ENCODE data around the gene ANKMY1. TPM values are rescaled to one million over a fixed set of nuclear protein-coding genes. Genes with fewer than 3 reads are reported as not detected.

The ANKMY1 gene, protein sequence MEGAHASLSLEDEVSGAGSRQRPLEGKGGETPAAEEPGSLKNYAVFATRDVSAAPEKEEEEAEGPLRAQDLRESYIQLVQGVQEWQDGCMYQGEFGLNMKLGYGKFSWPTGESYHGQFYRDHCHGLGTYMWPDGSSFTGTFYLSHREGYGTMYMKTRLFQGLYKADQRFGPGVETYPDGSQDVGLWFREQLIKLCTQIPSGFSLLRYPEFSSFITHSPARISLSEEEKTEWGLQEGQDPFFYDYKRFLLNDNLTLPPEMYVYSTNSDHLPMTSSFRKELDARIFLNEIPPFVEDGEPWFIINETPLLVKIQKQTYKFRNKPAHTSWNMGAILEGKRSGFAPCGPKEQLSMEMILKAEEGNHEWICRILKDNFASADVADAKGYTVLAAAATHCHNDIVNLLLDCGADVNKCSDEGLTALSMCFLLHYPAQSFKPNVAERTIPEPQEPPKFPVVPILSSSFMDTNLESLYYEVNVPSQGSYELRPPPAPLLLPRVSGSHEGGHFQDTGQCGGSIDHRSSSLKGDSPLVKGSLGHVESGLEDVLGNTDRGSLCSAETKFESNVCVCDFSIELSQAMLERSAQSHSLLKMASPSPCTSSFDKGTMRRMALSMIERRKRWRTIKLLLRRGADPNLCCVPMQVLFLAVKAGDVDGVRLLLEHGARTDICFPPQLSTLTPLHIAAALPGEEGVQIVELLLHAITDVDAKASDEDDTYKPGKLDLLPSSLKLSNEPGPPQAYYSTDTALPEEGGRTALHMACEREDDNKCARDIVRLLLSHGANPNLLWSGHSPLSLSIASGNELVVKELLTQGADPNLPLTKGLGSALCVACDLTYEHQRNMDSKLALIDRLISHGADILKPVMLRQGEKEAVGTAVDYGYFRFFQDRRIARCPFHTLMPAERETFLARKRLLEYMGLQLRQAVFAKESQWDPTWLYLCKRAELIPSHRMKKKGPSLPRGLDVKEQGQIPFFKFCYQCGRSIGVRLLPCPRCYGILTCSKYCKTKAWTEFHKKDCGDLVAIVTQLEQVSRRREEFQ
- total RNA-seq = 10 to 100 TPM; 12.3 to 18.1 TPM

DNA sequence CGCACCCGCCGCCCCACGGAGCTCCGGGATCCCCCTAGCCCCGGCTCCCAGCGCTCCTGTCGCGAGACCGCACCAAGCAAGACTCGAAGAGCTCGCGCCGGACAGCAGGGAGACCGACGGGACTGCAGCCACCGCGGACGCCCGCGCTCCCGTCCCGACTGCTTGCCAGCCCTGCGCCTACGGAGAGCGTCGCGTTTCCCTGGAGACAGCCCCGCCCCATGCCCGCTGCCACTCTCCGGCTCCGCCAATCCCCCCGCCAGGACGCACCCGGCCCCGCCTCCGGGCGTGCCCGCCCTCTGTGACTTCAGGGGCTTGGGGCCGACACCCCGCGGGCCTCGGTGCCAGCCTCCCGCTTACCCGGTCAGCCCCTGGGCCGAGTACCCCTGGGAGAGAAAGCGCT lies at the start of gene ANKMY1:
ANKMY1 (minus strand) TSS at position 181 of the 400 bp plus-strand sequence. CDS start 653 bp downstream, outside the sequence.
- TF ChIP-seq, protein P1, sequence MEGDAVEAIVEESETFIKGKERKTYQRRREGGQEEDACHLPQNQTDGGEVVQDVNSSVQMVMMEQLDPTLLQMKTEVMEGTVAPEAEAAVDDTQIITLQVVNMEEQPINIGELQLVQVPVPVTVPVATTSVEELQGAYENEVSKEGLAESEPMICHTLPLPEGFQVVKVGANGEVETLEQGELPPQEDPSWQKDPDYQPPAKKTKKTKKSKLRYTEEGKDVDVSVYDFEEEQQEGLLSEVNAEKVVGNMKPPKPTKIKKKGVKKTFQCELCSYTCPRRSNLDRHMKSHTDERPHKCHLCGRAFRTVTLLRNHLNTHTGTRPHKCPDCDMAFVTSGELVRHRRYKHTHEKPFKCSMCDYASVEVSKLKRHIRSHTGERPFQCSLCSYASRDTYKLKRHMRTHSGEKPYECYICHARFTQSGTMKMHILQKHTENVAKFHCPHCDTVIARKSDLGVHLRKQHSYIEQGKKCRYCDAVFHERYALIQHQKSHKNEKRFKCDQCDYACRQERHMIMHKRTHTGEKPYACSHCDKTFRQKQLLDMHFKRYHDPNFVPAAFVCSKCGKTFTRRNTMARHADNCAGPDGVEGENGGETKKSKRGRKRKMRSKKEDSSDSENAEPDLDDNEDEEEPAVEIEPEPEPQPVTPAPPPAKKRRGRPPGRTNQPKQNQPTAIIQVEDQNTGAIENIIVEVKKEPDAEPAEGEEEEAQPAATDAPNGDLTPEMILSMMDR (IDR thresholded peaks at IDR 0.05) = no peak
- Histone ChIP-seq H3K9ac (ENCODE audit: low read depth in 2 of 2, low read length in 2 of 2) (peak within 1 kb of the TSS in 1 of 2 donors; percentile 24), H3K27ac (no peak within 1 kb of the TSS), H3K27me3 (no peaks in the 10 kb centered on the region), H3K9me3 (no peaks in the 10 kb centered on the region), H3K36me3 (no peaks in the 10 kb centered on the region), H3K4me3 (peak within 1 kb of the TSS; percentile 46), H3K4me1 (peaks cover 28% of the 10 kb centered on the region)
- peak; percentile 83 for DNase-seq
- intact Hi-C loops (cut with DNase I) = no loop called here

DNA sequence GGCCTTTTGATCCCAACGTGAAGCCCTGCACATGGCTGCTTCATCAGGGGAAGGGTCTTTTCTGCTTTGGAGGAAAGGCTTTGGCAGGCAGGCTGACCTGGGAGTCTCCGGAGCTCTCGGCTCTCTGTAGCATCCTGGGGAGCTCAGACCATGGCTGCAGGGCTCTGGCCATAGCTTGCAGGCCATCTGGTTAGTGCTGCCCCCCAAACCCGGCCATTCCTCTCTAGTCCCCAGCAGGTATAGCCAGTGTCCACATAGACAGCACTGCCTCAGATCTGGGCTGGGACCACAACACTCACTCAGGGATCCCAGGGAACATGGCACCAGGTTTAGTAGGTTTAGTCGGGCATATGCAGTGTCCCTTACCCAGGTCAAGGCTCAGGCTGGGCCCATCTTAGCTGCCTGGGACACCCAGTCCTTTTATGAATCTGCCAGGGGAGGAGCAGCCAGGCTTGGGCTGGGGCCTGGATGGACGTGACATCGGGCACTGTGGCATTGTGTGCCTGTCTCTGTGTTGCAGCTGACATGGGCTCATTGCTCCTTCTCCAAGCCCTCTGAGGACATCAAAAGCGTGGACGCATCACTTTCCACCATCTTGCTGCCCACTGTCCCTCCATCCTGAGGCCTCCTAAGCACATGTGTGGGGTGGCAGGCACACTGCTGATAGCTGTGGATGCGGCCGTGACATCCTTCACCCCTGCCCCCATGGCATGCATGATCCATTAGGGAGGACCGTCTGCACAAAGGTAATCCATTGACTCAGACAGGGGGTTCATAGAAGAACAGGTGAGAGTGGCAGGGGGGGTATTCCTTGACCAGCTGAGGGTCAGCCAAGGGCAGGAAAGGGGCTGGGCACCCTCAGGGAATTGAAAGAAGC lies 48.3 kb upstream of the ANKMY1 start:
- Histone ChIP-seq H3K9ac (ENCODE audit: low read depth in 2 of 2, low read length in 2 of 2) (peak overlapping the region; percentile 20 to 91), H3K4me1 (peaks cover 11% of the 10 kb centered on the region), H3K27ac (peak overlapping the region; percentile 82), H3K36me3 (no peaks in the 10 kb centered on the region), H3K27me3 (no peaks in the 10 kb centered on the region), H3K4me3 (peak overlapping the region; percentile 36), H3K9me3 (no peaks in the 10 kb centered on the region)
- intact Hi-C loops (cut with DNase I) = loop anchor here (10.0 kb wide), 1 partner anchor 91 kb away; no protein-coding TSS in a partner anchor
- DNase-seq = no peak
- TF ChIP-seq, protein P1 (IDR thresholded peaks at IDR 0.05) = no peak

DNA sequence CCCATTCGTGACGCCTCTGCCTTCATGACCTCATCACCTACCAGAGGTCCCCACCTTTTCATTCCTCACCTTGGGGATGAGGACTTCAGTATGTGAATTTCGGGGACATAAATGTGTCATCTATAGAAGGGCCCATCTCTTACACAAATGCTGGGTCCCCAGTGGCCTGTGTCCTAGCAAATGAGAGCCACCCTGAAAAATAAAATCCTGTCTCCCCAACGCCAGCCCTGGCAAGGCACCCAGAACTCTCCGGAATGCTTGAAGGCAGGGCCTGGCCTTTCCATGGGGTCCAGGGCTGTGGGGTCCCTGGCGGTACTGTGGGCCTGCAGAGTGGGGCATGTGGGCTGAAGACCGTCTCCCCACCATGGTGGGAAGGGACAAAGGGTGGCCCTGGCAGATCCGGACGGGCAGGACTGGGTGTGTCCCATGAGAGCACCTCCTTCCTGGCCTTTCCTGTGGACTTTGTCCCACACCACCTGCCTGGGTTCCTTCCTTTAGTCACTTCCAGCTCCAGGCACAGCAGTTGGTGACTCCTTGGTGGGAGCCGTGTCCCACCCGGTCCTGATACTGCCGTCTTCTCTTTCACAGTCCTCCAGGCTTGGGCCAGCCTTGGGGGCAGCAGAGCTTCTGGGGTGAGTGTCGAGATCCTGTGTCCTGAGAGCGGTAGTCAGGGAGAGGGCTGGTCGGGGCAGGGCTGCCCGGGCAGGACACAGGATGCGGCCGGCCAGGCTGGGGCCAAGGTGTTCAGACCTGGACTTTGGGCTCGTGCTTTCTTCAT lies 47.3 kb upstream of the ANKMY1 start:
- Histone ChIP-seq H3K36me3 (no peaks in the 10 kb centered on the region), H3K4me1 (peaks cover 11% of the 10 kb centered on the region), H3K27ac (peak overlapping the region; percentile 82), H3K4me3 (peak overlapping the region; percentile 36), H3K9ac (ENCODE audit: low read depth in 2 of 2, low read length in 2 of 2) (peak overlapping the region; percentile 45 to 91), H3K27me3 (no peaks in the 10 kb centered on the region), H3K9me3 (no peaks in the 10 kb centered on the region)
- peak; percentile 91 for DNase-seq
- TF ChIP-seq, protein P1 (IDR thresholded peaks at IDR 0.05) = no peak
- intact Hi-C loops (cut with DNase I) = loop anchor here (10.0 kb wide), 1 partner anchor 90 kb away; no protein-coding TSS in a partner anchor

DNA sequence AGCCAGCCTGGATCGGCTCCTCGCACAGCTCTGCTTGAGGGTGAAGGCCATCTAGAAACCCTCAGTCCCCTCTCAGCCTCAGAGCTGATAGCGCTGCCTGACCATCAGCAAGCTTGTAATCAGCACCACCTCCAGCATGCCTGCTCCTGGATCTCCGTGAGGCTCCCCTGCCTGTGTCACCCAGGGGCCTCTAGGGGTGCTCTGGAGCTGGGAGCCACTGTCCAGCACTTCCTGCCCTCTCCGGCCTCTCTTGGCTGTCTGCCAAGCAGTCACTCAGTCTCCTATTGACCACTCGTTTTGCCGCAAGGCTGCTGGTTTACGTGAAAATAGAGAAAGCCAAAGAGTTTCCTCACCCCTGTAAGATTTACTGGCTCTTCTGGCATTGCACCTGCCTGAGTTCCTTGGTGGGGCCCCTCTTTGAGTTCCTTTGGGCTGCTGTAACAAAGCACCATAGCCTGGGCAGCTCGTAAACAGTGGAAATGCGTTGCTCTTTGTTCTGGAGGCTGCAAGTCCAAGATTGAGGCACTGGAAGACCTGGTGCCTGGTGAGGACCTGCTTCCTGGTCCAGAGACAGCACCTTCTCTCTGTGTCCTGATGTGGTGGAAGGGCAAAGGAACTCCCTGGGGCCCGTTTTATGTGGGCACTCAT lies 46.6 kb upstream of the ANKMY1 start:
- intact Hi-C loops (cut with DNase I) = loop anchor here (10.0 kb wide), 1 partner anchor 90 kb away; no protein-coding TSS in a partner anchor
- TF ChIP-seq, protein P1 (IDR thresholded peaks at IDR 0.05) = peak; percentile 58
- Histone ChIP-seq H3K4me1 (peaks cover 11% of the 10 kb centered on the region), H3K9me3 (no peaks in the 10 kb centered on the region), H3K9ac (ENCODE audit: low read depth in 2 of 2, low read length in 2 of 2) (peak overlapping the region in 1 of 2 donors; percentile 91), H3K27me3 (no peaks in the 10 kb centered on the region), H3K36me3 (no peaks in the 10 kb centered on the region), H3K4me3 (no peak overlapping the region), H3K27ac (peak overlapping the region; percentile 82)
- DNase-seq = peak; percentile 84

Data from colonic mucosa (tissue), 4 donors.